ENCODE measurements around the gene HES4. TPM values are rescaled to one million over a fixed set of nuclear protein-coding genes. Genes with fewer than 3 reads are reported as not detected.

Gene HES4
- total RNA-seq (under 1 TPM; 0.24 to 0.62 TPM), polyA plus RNA-seq (not detected)

DNA sequence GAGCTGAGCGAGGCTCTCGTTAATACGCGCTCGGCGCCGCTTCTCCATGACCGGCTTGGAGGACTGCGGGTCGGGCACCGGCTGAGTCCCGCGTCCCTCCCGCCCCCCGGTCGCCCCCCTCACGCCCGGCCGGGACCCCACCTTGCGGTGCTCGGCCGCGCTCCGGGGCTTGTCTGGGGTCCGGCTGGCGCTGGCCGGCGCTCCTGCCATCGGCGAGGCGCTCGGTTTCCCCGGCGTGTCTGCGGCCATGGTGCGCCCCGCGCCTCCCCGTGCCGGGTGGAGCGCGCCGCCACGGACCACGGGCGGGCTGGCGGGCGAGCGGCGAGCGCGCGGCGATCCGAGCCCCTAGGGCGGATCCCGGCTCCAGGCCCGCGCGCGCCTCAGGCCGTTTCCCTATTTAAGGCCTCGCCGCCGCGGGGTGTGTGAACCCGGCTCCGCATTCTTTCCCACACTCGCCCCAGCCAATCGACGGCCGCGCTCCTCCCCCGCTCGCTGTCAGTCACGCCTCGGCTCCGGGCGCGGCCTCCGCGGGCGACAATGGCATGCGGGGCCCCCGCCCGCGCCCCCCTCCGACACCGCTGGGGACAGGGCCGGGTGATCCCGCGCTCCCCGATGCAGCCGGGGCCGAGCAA is at the start of gene HES4:
Gene HES4, minus strand, starts transcription at position 373 of the 632 bp plus-strand sequence. Its CDS starts 124 bp downstream, at position 249.
- H3K27ac ChIP-seq (ENCODE audit: low read depth, low read length), result peak within 1 kb of the TSS; percentile 63
- H3K4me1 ChIP-seq (ENCODE audit: insufficient read depth, low read length), result peaks cover 20% of the 10 kb centered on the region
- no peaks in the 10 kb centered on the region for H3K9me3 ChIP-seq (ENCODE audit: low read length)
- peak; percentile 40 to 56 (median 49) for DNase-seq
- no peaks in the 10 kb centered on the region for H3K36me3 ChIP-seq (ENCODE audit: insufficient read depth, low read length)
- Mint-ChIP-seq H3K27ac (peak within 1 kb of the TSS in 7 of 8 donors; percentile 85 to 94 (median 91)), H3K36me3 (no peaks in the 10 kb centered on the region), H3K27me3 (peaks cover 30 to 45% of the 10 kb centered on the region in 2 donors), H3K9me3 (peaks cover 0 to 2% (median 0%) of the 10 kb centered on the region in 5 donors), H3K4me1 (peaks cover 9 to 20% (median 9%) of the 10 kb centered on the region in 3 donors), H3K4me3 (peak within 1 kb of the TSS; percentile 66 to 88 (median 78))
- ChIA-PET POLR2A (no interaction called here), CTCF (no interaction called here)
- peaks cover 34% of the 10 kb centered on the region for H3K27me3 ChIP-seq (ENCODE audit: insufficient read depth, low read length, poor library complexity, severe bottlenecking)
- H3K4me3 ChIP-seq (ENCODE audit: low read length), result peak within 1 kb of the TSS; percentile 39

GRCh38 chr1:1048765-1049164 is 48.9 kb upstream of the HES4 start:
- DNase-seq, result no peak
- POLR2A ChIA-PET, result no interaction called here
- H3K4me1 Mint-ChIP-seq, result no peaks in the 10 kb centered on the region
- no peaks in the 10 kb centered on the region for H3K27me3 Mint-ChIP-seq
- Histone ChIP-seq H3K36me3 (ENCODE audit: insufficient read depth, low read length) (no peaks in the 10 kb centered on the region), H3K9me3 (ENCODE audit: low read length) (no peaks in the 10 kb centered on the region), H3K4me1 (ENCODE audit: insufficient read depth, low read length) (no peaks in the 10 kb centered on the region), H3K27me3 (ENCODE audit: insufficient read depth, low read length, poor library complexity, severe bottlenecking) (no peaks in the 10 kb centered on the region), H3K27ac (ENCODE audit: low read depth, low read length) (no peak overlapping the region), H3K4me3 (ENCODE audit: low read length) (no peak overlapping the region)
- CTCF ChIA-PET, result no interaction called here
- H3K27ac Mint-ChIP-seq, result no peak overlapping the region
- H3K36me3 Mint-ChIP-seq, result no peaks in the 10 kb centered on the region
- no peak overlapping the region for H3K4me3 Mint-ChIP-seq
- H3K9me3 Mint-ChIP-seq, result no peaks in the 10 kb centered on the region

DNA sequence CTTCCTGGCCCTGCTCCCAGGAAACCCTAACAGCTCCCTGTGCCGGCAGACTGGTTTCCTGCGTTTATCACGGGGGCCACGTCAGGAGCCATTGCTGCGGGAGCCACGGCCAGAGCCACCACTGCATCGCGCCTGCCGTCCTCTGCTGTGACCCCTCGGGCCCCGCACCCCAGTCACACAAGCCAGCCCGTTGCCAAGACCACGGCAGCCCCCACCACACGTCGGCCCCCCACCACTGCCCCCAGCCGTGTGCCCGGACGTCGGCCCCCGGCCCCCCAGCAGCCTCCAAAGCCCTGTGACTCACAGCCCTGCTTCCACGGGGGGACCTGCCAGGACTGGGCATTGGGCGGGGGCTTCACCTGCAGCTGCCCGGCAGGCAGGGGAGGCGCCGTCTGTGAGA is 48.1 kb upstream of the HES4 start:
- H3K36me3 ChIP-seq (ENCODE audit: insufficient read depth, low read length), result no peaks in the 10 kb centered on the region
- no peaks in the 10 kb centered on the region for H3K9me3 ChIP-seq (ENCODE audit: low read length)
- CTCF ChIA-PET, result no interaction called here
- Mint-ChIP-seq H3K4me3 (no peak overlapping the region), H3K4me1 (no peaks in the 10 kb centered on the region), H3K9me3 (no peaks in the 10 kb centered on the region), H3K36me3 (no peaks in the 10 kb centered on the region), H3K27me3 (no peaks in the 10 kb centered on the region), H3K27ac (no peak overlapping the region)
- DNase-seq, result no peak
- POLR2A ChIA-PET, result no interaction called here
- no peaks in the 10 kb centered on the region for H3K4me1 ChIP-seq (ENCODE audit: insufficient read depth, low read length)
- no peak overlapping the region for H3K4me3 ChIP-seq (ENCODE audit: low read length)
- H3K27ac ChIP-seq (ENCODE audit: low read depth, low read length), result no peak overlapping the region
- H3K27me3 ChIP-seq (ENCODE audit: insufficient read depth, low read length, poor library complexity, severe bottlenecking), result no peaks in the 10 kb centered on the region

DNA sequence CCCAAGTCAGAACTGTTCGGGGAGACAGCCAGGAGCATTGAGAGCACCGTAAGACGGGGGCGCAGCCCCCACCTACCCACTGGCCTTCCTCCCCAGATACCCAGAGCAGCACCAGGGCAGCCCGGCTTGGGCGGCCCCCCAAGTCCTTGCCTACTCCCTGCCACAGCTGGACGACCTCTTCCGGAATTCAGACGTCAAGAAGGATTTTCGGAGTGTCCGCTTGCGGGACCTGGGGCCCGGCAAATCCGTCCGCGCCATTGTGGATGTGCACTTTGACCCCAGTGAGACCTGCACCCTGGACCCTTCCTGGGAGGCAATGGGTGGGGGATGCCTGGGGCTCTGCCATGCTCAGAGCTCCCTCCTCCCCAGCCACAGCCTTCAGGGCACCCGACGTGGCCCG is 47.5 kb upstream of the HES4 start:
- Histone ChIP-seq H3K4me1 (ENCODE audit: insufficient read depth, low read length) (no peaks in the 10 kb centered on the region), H3K4me3 (ENCODE audit: low read length) (no peak overlapping the region), H3K9me3 (ENCODE audit: low read length) (no peaks in the 10 kb centered on the region), H3K27ac (ENCODE audit: low read depth, low read length) (no peak overlapping the region), H3K27me3 (ENCODE audit: insufficient read depth, low read length, poor library complexity, severe bottlenecking) (no peaks in the 10 kb centered on the region), H3K36me3 (ENCODE audit: insufficient read depth, low read length) (no peaks in the 10 kb centered on the region)
- Mint-ChIP-seq H3K4me1 (no peaks in the 10 kb centered on the region), H3K9me3 (no peaks in the 10 kb centered on the region), H3K27me3 (no peaks in the 10 kb centered on the region), H3K36me3 (no peaks in the 10 kb centered on the region), H3K27ac (no peak overlapping the region), H3K4me3 (no peak overlapping the region)
- no peak for DNase-seq
- POLR2A ChIA-PET, result no interaction called here
- CTCF ChIA-PET, result no interaction called here

DNA sequence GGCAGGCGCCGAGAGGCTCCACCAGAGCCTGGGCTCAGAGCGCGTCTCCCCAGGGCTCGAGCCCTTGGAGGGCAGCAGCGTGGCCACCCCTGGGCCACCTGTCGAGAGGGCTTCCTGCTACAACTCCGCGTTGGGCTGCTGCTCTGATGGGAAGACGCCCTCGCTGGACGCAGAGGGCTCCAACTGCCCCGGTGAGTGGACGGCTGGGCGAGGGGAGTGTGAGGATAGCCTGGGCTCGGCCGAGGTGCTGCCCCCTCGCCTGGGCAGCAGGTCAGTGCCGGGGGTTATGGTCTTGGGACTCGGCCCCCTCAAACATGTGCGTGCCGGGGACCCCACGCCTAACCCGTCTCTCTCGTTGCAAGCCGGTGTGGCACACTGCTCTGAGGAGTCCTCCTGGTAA is 46.9 kb upstream of the HES4 start:
- H3K4me1 ChIP-seq (ENCODE audit: insufficient read depth, low read length), result no peaks in the 10 kb centered on the region
- H3K36me3 Mint-ChIP-seq, result no peaks in the 10 kb centered on the region
- H3K9me3 ChIP-seq (ENCODE audit: low read length), result no peaks in the 10 kb centered on the region
- no peaks in the 10 kb centered on the region for H3K27me3 ChIP-seq (ENCODE audit: insufficient read depth, low read length, poor library complexity, severe bottlenecking)
- no peaks in the 10 kb centered on the region for H3K27me3 Mint-ChIP-seq
- no peak overlapping the region for H3K27ac ChIP-seq (ENCODE audit: low read depth, low read length)
- no peaks in the 10 kb centered on the region for H3K4me1 Mint-ChIP-seq
- POLR2A ChIA-PET, result no interaction called here
- no peak for DNase-seq
- CTCF ChIA-PET, result no interaction called here
- H3K9me3 Mint-ChIP-seq, result no peaks in the 10 kb centered on the region
- H3K36me3 ChIP-seq (ENCODE audit: insufficient read depth, low read length), result no peaks in the 10 kb centered on the region
- H3K4me3 ChIP-seq (ENCODE audit: low read length), result no peak overlapping the region
- H3K27ac Mint-ChIP-seq, result no peak overlapping the region
- H3K4me3 Mint-ChIP-seq, result no peak overlapping the region

DNA sequence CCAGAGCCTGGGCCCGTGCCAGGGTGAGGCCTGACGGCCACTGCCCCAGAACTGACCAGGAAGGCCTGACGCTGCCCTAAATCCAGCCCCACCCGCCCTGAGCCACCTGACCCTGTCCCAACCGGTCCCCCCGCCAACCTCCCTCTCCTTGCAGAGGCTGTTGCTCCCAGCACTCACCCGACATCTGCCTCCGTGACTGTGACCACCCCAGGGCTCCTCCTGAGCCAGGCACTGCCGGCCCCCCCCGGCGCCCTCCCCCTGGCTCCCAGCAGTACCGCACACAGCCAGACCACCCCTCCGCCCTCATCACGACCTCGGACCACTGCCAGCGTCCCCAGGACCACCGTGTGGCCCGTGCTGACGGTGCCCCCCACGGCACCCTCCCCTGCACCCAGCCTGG is 46.3 kb upstream of the HES4 start:
- POLR2A ChIA-PET, result no interaction called here
- Mint-ChIP-seq H3K27ac (no peak overlapping the region), H3K36me3 (no peaks in the 10 kb centered on the region), H3K9me3 (no peaks in the 10 kb centered on the region), H3K27me3 (no peaks in the 10 kb centered on the region), H3K4me3 (no peak overlapping the region), H3K4me1 (no peaks in the 10 kb centered on the region)
- Histone ChIP-seq H3K9me3 (ENCODE audit: low read length) (no peaks in the 10 kb centered on the region), H3K27me3 (ENCODE audit: insufficient read depth, low read length, poor library complexity, severe bottlenecking) (no peaks in the 10 kb centered on the region), H3K4me3 (ENCODE audit: low read length) (no peak overlapping the region), H3K36me3 (ENCODE audit: insufficient read depth, low read length) (no peaks in the 10 kb centered on the region), H3K27ac (ENCODE audit: low read depth, low read length) (no peak overlapping the region), H3K4me1 (ENCODE audit: insufficient read depth, low read length) (no peaks in the 10 kb centered on the region)
- CTCF ChIA-PET, result no interaction called here
- DNase-seq, result no peak

DNA sequence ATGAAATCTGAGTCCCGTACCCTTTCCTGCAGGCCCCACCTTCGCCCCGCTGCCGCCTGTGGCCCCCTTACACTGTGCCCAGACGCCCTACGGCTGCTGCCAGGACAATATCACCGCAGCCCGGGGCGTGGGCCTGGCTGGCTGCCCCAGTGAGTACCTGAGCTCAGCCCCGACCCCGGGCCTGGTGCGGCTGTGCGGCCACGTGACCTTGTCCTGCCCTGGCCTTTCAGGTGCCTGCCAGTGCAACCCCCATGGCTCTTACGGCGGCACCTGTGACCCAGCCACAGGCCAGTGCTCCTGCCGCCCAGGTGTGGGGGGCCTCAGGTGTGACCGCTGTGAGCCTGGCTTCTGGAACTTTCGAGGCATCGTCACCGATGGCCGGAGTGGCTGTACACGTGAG is 45.2 kb upstream of the HES4 start:
- DNase-seq, result no peak
- Mint-ChIP-seq H3K27me3 (no peaks in the 10 kb centered on the region), H3K9me3 (no peaks in the 10 kb centered on the region), H3K36me3 (no peaks in the 10 kb centered on the region), H3K4me1 (peaks cover 0 to 1% (median 0%) of the 10 kb centered on the region in 3 donors), H3K27ac (no peak overlapping the region), H3K4me3 (no peak overlapping the region)
- Histone ChIP-seq H3K4me3 (ENCODE audit: low read length) (no peak overlapping the region), H3K4me1 (ENCODE audit: insufficient read depth, low read length) (peaks cover 4% of the 10 kb centered on the region), H3K36me3 (ENCODE audit: insufficient read depth, low read length) (no peaks in the 10 kb centered on the region), H3K27me3 (ENCODE audit: insufficient read depth, low read length, poor library complexity, severe bottlenecking) (no peaks in the 10 kb centered on the region), H3K27ac (ENCODE audit: low read depth, low read length) (no peak overlapping the region), H3K9me3 (ENCODE audit: low read length) (no peaks in the 10 kb centered on the region)
- CTCF ChIA-PET, result interaction anchor here (1.1 kb wide), 2 partner anchors 19 to 43 kb away, joined by 4 read pairs; no protein-coding TSS in a partner anchor
- POLR2A ChIA-PET, result no interaction called here

DNA sequence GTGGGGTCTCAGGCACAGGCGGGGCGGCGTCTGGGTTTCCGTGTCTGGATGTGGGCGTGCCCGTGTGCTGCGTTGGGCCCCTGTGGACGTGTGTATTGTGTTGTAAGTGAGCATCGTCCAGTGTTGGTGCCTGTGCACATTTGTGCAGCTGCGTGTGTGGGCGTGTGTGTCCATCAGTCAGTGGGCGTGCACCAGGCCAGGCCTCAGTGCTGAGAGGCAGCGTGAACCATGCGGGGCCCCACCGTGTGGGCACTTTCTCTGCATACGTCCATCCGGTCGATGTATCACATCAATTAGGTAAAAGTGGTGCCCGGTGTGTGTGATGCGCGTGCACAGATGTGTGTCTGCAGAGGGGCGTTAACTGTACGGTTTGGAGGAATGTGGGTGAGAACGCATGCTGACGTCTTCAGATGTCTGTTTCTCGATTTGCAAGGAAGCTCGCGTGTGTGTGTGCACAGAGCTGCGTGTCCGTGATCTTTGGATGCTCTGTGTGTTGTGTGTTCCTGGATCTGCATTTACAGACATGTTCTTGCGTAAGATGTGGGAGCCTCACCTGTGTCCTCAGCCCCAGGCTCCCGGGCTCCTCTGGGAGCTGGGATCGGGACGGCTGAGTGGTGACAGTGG is 44.7 kb upstream of the HES4 start:
- Histone ChIP-seq H3K9me3 (ENCODE audit: low read length) (no peaks in the 10 kb centered on the region), H3K27ac (ENCODE audit: low read depth, low read length) (no peak overlapping the region), H3K27me3 (ENCODE audit: insufficient read depth, low read length, poor library complexity, severe bottlenecking) (no peaks in the 10 kb centered on the region), H3K4me3 (ENCODE audit: low read length) (no peak overlapping the region), H3K4me1 (ENCODE audit: insufficient read depth, low read length) (peaks cover 9% of the 10 kb centered on the region), H3K36me3 (ENCODE audit: insufficient read depth, low read length) (no peaks in the 10 kb centered on the region)
- ChIA-PET POLR2A (no interaction called here), CTCF (interaction anchor here (1.1 kb wide), 2 partner anchors 19 to 42 kb away, joined by 4 read pairs; no protein-coding TSS in a partner anchor)
- H3K27ac Mint-ChIP-seq, result no peak overlapping the region
- peaks cover 0 to 1% of the 10 kb centered on the region in 2 donors for H3K27me3 Mint-ChIP-seq
- H3K4me1 Mint-ChIP-seq, result peaks cover 3 to 7% (median 3%) of the 10 kb centered on the region in 3 donors
- no peaks in the 10 kb centered on the region for H3K36me3 Mint-ChIP-seq
- no peak for DNase-seq
- H3K4me3 Mint-ChIP-seq, result peak overlapping the region in 2 of 7 donors; percentile 2 to 19
- H3K9me3 Mint-ChIP-seq, result no peaks in the 10 kb centered on the region

All from CD8-positive, alpha-beta memory T cell (primary cell).